Measurements from ENCODE around the gene FNBP1. TPM values are rescaled to one million over a fixed set of nuclear protein-coding genes. Genes with fewer than 3 reads are reported as not detected.

Gene FNBP1
- total and polyA plus RNA-seq, 2 of the 8 experiments (the other 6 are each of a cell fraction or from before 2014, with no cell fraction given) = 7.2 to 40.9 TPM

GRCh38 chr9:129885670-129886106 is 157.3 kb downstream of the FNBP1 start (continued):
- TF ChIP-seq, protein P1, sequence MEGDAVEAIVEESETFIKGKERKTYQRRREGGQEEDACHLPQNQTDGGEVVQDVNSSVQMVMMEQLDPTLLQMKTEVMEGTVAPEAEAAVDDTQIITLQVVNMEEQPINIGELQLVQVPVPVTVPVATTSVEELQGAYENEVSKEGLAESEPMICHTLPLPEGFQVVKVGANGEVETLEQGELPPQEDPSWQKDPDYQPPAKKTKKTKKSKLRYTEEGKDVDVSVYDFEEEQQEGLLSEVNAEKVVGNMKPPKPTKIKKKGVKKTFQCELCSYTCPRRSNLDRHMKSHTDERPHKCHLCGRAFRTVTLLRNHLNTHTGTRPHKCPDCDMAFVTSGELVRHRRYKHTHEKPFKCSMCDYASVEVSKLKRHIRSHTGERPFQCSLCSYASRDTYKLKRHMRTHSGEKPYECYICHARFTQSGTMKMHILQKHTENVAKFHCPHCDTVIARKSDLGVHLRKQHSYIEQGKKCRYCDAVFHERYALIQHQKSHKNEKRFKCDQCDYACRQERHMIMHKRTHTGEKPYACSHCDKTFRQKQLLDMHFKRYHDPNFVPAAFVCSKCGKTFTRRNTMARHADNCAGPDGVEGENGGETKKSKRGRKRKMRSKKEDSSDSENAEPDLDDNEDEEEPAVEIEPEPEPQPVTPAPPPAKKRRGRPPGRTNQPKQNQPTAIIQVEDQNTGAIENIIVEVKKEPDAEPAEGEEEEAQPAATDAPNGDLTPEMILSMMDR (IDR thresholded peaks at IDR 0.05; ENCODE audit: control extremely low read depth in 1 of 3, insufficient read depth in 1 of 3, low read depth in 1 of 3, low read length in 3 of 3) = peak in 2 of 3 experiments; percentile 78 to 89; a peak in 3 of 4 replicates
- TF ChIP-seq PHF8 (conservative IDR thresholded peaks at IDR 0.05; ENCODE audit: low read depth, low read length) (no peak), HDAC2 (IDR thresholded peaks at IDR 0.05; ENCODE audit: borderline replicate concordance in 1 of 2, low read depth in 2 of 2, low read length in 2 of 2) (no peak), CEBPB (IDR thresholded peaks at IDR 0.05; ENCODE audit: low read depth, low read length) (no peak), TAF7 (optimal IDR thresholded peaks at IDR 0.05; ENCODE audit: borderline replicate concordance, low read depth, low read length) (peak; percentile 33), POLR2AphosphoS5 (IDR thresholded peaks at IDR 0.05; ENCODE audit: low read depth, low read length) (no peak), ATF2 (IDR thresholded peaks at IDR 0.05; ENCODE audit: low read length) (no peak), JUND (IDR thresholded peaks at IDR 0.05; ENCODE audit: low read length) (no peak), RFX5 (IDR thresholded peaks at IDR 0.05; ENCODE audit: borderline replicate concordance, low read depth, low read length) (no peak), SP1 (IDR thresholded peaks at IDR 0.05; ENCODE audit: low read depth, low read length) (no peak), EGR1 (IDR thresholded peaks at IDR 0.05; ENCODE audit: borderline replicate concordance, low read depth, low read length) (no peak), POLR2A (IDR thresholded peaks at IDR 0.05; ENCODE audit: control extremely low read depth in 1 of 2, low read depth in 2 of 2, low read length in 2 of 2) (peak in 1 of 2 experiments; percentile 15; a peak in 1 of 3 replicates), RAD21 (IDR thresholded peaks at IDR 0.05 in 1 of 2, conservative IDR thresholded peaks at IDR 0.05 in 1 of 2; ENCODE audit: low read depth in 2 of 2, low read length in 2 of 2) (peak; percentile 79 to 86), SIN3A (conservative IDR thresholded peaks at IDR 0.05 in 1 of 2, IDR thresholded peaks at IDR 0.05 in 1 of 2; ENCODE audit: low read depth in 1 of 2, low read length in 2 of 2) (no peak), RNF2 (IDR thresholded peaks at IDR 0.05; ENCODE audit: borderline replicate concordance, low read depth, low read length, missing control alignments, poor library complexity, severe bottlenecking) (no peak), ZNF274 (IDR thresholded peaks at IDR 0.05; ENCODE audit: borderline replicate concordance, extremely low read depth, low read length) (no peak), SAP30 (IDR thresholded peaks at IDR 0.05; ENCODE audit: insufficient read depth, insufficient replicate concordance, low read length) (no peak)
